Left ventricle myocardium inferior (tissue), 1 donor: Measurements from ENCODE around the gene LMF1. TPM values are rescaled to one million over a fixed set of nuclear protein-coding genes. Genes with fewer than 3 reads are reported as not detected.

Source experiments
- DNase-seq: peaks from one replicate; pipeline ENCODE4 v3.0.0-alpha.2; 2020
- H3K27ac ChIP-seq: fragments of 200-600 bp; replicated peaks from 2 replicates; pipeline ENCODE4 v1.8.0; 2021
- H3K27me3 ChIP-seq: fragments of 200-600 bp; 2 replicates; pipeline ENCODE4 v1.8.0; 2021; ENCODE audit warnings: low read depth
- H3K36me3 ChIP-seq: fragments of 200-600 bp; 2 replicates; pipeline ENCODE4 v1.8.0; 2021
- H3K4me1 ChIP-seq: fragments of 200-600 bp; 2 replicates; pipeline ENCODE4 v1.8.0; 2021
- H3K4me3 ChIP-seq: fragments of 200-600 bp; 2 replicates; pipeline ENCODE4 v1.8.0; 2021; ENCODE audit warnings: mild to moderate bottlenecking, moderate library complexity
- H3K9me3 ChIP-seq: fragments of 200-600 bp; replicated peaks from 2 replicates; pipeline ENCODE4 v1.8.0; 2021
- CTCF ChIP-seq: fragments of 200-600 bp; IDR thresholded peaks from 2 replicates; pipeline ENCODE4 v1.8.0; 2021; ENCODE audit warnings: antibody characterized with exemption, mild to moderate bottlenecking, borderline replicate concordance
- intact Hi-C: fragments of 100-400 bp; cut with micrococcal nuclease; formaldehyde crosslinking; loops from one replicate; pipeline ENCODE4 v1.11.0; 2022
- total RNA-seq: library from RNA; stranded (reverse); fragmentation: NEBNext Ultra II Directional; extraction: Animal tissue kit (Norgen Biotek cat#: 25700); gene quantifications from one replicate; pipeline ENCODE4 v1.2.1, GENCODE V29; 2021
- donor health status: DM: no; HTN: yes; CAD: no; lungs with severe emphysema.

LMF1 gene
- total RNA-seq, 1 donor from 2014 or later: 6.6 TPM

- Histone ChIP-seq H3K4me3 (no peak overlapping the region), H3K9me3 (peaks cover 52% of the 10 kb centered on the region), H3K27ac (no peak overlapping the region), H3K4me1 (no peaks in the 10 kb centered on the region), H3K27me3 (peaks cover 45% of the 10 kb centered on the region), H3K36me3 (no peaks in the 10 kb centered on the region)
- no peak for TF ChIP-seq CTCF
- intact Hi-C loops: loop anchor here (10.0 kb wide), 1 partner anchor 199 kb away; no protein-coding TSS in a partner anchor
- no peak for DNase-seq
Measured at GRCh38 chr16:835373-835772, 135.4 kb downstream of the LMF1 start.

GRCh38 chr16:833411-833810 lies 137.4 kb downstream of the LMF1 start:
- H3K4me3 ChIP-seq: no peak overlapping the region
- no peak overlapping the region for H3K27ac ChIP-seq
- H3K4me1 ChIP-seq: no peaks in the 10 kb centered on the region
- H3K27me3 ChIP-seq: peaks cover 38% of the 10 kb centered on the region
- no peak for TF ChIP-seq CTCF
- no peak for DNase-seq
- no peaks in the 10 kb centered on the region for H3K36me3 ChIP-seq
- intact Hi-C loops: loop anchor here (10.0 kb wide), 1 partner anchor 201 kb away; no protein-coding TSS in a partner anchor
- H3K9me3 ChIP-seq: peaks cover 51% of the 10 kb centered on the region

- no peaks in the 10 kb centered on the region for H3K36me3 ChIP-seq
- peaks cover 45% of the 10 kb centered on the region for H3K27me3 ChIP-seq
- H3K4me1 ChIP-seq: no peaks in the 10 kb centered on the region
- H3K4me3 ChIP-seq: no peak overlapping the region
- H3K9me3 ChIP-seq: peaks cover 45% of the 10 kb centered on the region
- DNase-seq: no peak
- H3K27ac ChIP-seq: no peak overlapping the region
- no peak for TF ChIP-seq CTCF
- intact Hi-C loops: loop anchor here (10.0 kb wide), 1 partner anchor 202 kb away; no protein-coding TSS in a partner anchor
Measured at GRCh38 chr16:832652-833336, 138.0 kb downstream of the LMF1 start.

GRCh38 chr16:831571-832413 lies 139.0 kb downstream of the LMF1 start:
- Histone ChIP-seq H3K4me3 (no peak overlapping the region), H3K27me3 (peaks cover 53% of the 10 kb centered on the region), H3K9me3 (peaks cover 35% of the 10 kb centered on the region), H3K4me1 (no peaks in the 10 kb centered on the region), H3K27ac (no peak overlapping the region), H3K36me3 (no peaks in the 10 kb centered on the region)
- DNase-seq: no peak
- TF ChIP-seq CTCF: no peak
- intact Hi-C loops: loop anchor here (10.0 kb wide), 1 partner anchor 203 kb away; no protein-coding TSS in a partner anchor

- H3K27ac ChIP-seq: no peak overlapping the region
- H3K36me3 ChIP-seq: no peaks in the 10 kb centered on the region
- peaks cover 57% of the 10 kb centered on the region for H3K27me3 ChIP-seq
- intact Hi-C loops: loop anchor here (10.0 kb wide), 1 partner anchor 204 kb away; no protein-coding TSS in a partner anchor
- H3K4me3 ChIP-seq: no peak overlapping the region
- H3K9me3 ChIP-seq: peaks cover 28% of the 10 kb centered on the region
- no peak for DNase-seq
- no peak for TF ChIP-seq CTCF
- no peaks in the 10 kb centered on the region for H3K4me1 ChIP-seq
Measured at GRCh38 chr16:830871-831570, 139.8 kb downstream of the LMF1 start.
